PC-3 (cell line): ENCODE data around the gene MYO7A.

ENCODE experiments used
- EZH2 ChIP-seq: fragments of 300-600 bp; sonication (generic); IDR thresholded peaks from one replicate; pipeline ENCODE4 v1.6.1; 2017; ENCODE audit warnings: antibody characterized with exemption, mild to moderate bottlenecking, low read length; ENCODE audit not compliant: unreplicated experiment
- TF ChIP-seq, protein P1 (sequence below): fragments of 300-600 bp; sonication (generic); conservative IDR thresholded peaks from 2 replicates; pipeline ENCODE4 v1.5.1; 2017; ENCODE audit warnings: antibody characterized with exemption, low read depth, mild to moderate bottlenecking, low read length

DNA sequence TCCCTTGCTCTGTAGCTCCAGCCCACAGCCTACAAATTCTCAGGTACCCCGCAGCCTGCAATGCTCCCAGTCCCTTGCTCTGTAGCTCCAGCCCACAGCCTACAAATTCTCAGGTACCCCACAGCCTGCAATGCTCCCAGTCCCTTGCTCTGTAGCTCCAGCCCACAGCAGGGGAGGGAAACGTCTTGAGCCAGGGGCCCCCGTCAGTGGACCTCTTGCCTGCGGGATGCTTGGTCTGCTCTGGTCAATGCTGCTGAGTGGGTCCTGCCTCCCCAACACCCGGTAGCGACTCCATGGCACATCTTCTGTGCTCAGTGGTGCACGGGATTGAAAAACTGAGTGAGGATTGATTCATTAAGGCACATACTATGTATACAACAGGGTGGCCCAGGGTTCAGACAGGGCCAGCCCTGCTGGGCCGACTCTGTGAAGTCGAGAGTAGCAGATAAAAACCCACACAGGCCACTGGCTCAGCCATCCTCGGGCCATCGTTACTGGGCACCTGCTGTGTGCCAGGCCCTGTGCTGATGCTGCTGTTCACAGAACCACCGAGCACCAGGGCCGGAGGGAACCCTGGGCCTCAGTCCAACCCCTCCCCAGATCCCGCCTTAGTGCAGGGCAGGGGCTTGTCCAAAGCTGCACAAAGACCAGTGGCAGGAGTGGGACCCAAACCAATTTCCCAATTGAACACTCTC, 69.7 kb downstream of the MYO7A start:
- TF ChIP-seq, protein P1, sequence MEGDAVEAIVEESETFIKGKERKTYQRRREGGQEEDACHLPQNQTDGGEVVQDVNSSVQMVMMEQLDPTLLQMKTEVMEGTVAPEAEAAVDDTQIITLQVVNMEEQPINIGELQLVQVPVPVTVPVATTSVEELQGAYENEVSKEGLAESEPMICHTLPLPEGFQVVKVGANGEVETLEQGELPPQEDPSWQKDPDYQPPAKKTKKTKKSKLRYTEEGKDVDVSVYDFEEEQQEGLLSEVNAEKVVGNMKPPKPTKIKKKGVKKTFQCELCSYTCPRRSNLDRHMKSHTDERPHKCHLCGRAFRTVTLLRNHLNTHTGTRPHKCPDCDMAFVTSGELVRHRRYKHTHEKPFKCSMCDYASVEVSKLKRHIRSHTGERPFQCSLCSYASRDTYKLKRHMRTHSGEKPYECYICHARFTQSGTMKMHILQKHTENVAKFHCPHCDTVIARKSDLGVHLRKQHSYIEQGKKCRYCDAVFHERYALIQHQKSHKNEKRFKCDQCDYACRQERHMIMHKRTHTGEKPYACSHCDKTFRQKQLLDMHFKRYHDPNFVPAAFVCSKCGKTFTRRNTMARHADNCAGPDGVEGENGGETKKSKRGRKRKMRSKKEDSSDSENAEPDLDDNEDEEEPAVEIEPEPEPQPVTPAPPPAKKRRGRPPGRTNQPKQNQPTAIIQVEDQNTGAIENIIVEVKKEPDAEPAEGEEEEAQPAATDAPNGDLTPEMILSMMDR = no peak
- TF ChIP-seq EZH2 = no peak
